Sigmoid colon (tissue), 7 donors: ENCODE measurements around the gene CALCR. TPM values are rescaled to one million over a fixed set of nuclear protein-coding genes. Genes with fewer than 3 reads are reported as not detected.
"Not testable (repeated sequence)": the region's sequence is repeated elsewhere in the genome, so short reads cannot be mapped to it uniquely, and the experiment has no call there.

Experiments
- DNase-seq: peaks from one replicate; pipeline ENCODE4 v3.0.0-alpha.2; 2019
- H3K27ac ChIP-seq, 4 donors: fragments of 200-600 bp; sonication (generic); one replicate each; pipeline ENCODE4 v1.5.1; 2016 to 2019; ENCODE audit warnings: mild to moderate bottlenecking in 1 of 4
- H3K27me3 ChIP-seq, 3 donors: fragments of 200-600 bp; sonication (generic); one replicate each; pipeline ENCODE4 v1.5.1; 2019; ENCODE audit warnings: mild to moderate bottlenecking in 1 of 3
- H3K36me3 ChIP-seq, 4 donors: fragments of 200-600 bp; sonication (generic); one replicate each; pipeline ENCODE4 v1.5.1; 2016 to 2019
- H3K4me1 ChIP-seq, 4 donors: fragments of 200-600 bp; sonication (generic); one replicate each; pipeline ENCODE4 v1.5.1; 2017 to 2019
- H3K4me3 ChIP-seq, 4 donors: fragments of 200-600 bp; sonication (generic); one replicate each; pipeline ENCODE4 v1.5.1; 2017 to 2019; ENCODE audit warnings: mild to moderate bottlenecking in 2 of 4, moderate library complexity in 1 of 4
- H3K9me3 ChIP-seq, 4 donors: fragments of 200-600 bp in 3 of 4; sonication (generic) in 3 of 4; one replicate each; pipeline versions ENCODE4 v1.5.1 to v1.6.1; 2013 to 2019
- EP300 ChIP-seq, 4 donors: sonication (generic); formaldehyde crosslinking; IDR thresholded peaks; one replicate each; pipeline ENCODE4 v1.6.1; 2017; ENCODE audit warnings: antibody characterized with exemption in 4 of 4
- POLR2A ChIP-seq, 2 donors: fragments of 450-650 bp; IDR thresholded peaks; one replicate each; pipeline ENCODE4 v1.6.1; 2016; ENCODE audit warnings: antibody characterized with exemption in 2 of 2, mild to moderate bottlenecking in 2 of 2, moderate library complexity in 2 of 2
- POLR2AphosphoS5 ChIP-seq, 4 donors: sonication (generic); formaldehyde crosslinking; IDR thresholded peaks; one replicate each; pipeline ENCODE4 v1.6.1; 2017; ENCODE audit warnings: antibody characterized with exemption in 4 of 4
- WGBS, 2 donors: extraction: QIAGEN DNeasy Blood & Tissue Kit; methylation state at CpG; one replicate each; pipeline ENCODE4 v1.1.7; 2013; 5-methylcytosine and 5-hydroxymethylcytosine counted together
- intact Hi-C: fragments of 100-400 bp; cut with DNase I; formaldehyde crosslinking; loops from one replicate; pipeline ENCODE4 v1.15.1; 2023
- polyA plus RNA-seq, 3 donors: library from polyadenylated mRNA; stranded (reverse); fragments of 200-250 nt; gene quantifications; one replicate each; pipeline ENCODE4 v1.2.3, GENCODE V29; 2013
- total RNA-seq, 4 donors: library from RNA; depleted of rRNA; stranded (reverse); fragments of >200 nt; gene quantifications; one replicate each; pipeline ENCODE4 v1.1.0, GENCODE V29; 2016
- TF ChIP-seq, protein P1 (sequence below), 4 experiments: fragments of 450-650 bp in 3 of 4; fragments of 200-600 bp in 1 of 4; IDR thresholded peaks; one replicate each; pipeline ENCODE4 v1.5.1; 2016 to 2019; ENCODE audit warnings: antibody characterized with exemption in 4 of 4, mild to moderate bottlenecking in 3 of 4, moderate library complexity in 2 of 4
- donor health status: healthy with polysubstance abuse.
- donor health status: Bipolar disorder and iron deficiency.
- donor health status: healthy.

CALCR gene
- total and polyA plus RNA-seq, 7 donors = 0.03 TPM; not detected in 6

- Histone ChIP-seq H3K4me3 (no peak overlapping the region), H3K27ac (no peak overlapping the region), H3K4me1 (no peaks in the 10 kb centered on the region), H3K9me3 (no peaks in the 10 kb centered on the region), H3K36me3 (no peaks in the 10 kb centered on the region), H3K27me3 (no peaks in the 10 kb centered on the region)
- TF ChIP-seq POLR2AphosphoS5 (IDR thresholded peaks at IDR 0.05) = no peak
- intact Hi-C loops = no loop called here
- DNase-seq = no peak
- WGBS, 2 donors = 91 to 92% methylated on average over 4 of the region's 4 CpGs
These were observed 57.7 kb downstream of the CALCR start for GRCh38 chr7:93516834-93517233.

DNA sequence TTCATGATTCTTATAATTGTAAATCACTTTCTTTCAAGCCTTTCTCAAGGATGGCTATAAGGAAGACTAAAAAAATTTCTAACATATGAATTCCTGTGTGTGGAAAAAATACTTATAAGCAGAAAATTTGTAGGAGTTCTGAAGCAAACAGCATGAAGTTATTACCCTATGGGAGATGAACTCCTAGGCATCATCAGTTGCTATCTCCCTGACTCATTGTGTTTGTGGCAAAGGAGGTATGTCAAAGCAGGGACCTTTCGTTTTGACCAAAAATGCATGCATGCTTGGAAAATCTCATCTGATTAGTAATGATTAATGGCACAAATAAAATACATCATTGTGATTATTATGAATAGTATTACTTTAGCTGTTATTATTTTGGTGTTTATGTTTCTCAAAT, 59.4 kb downstream of the CALCR start:
- Histone ChIP-seq H3K4me3 (no peak overlapping the region), H3K4me1 (no peaks in the 10 kb centered on the region), H3K27ac (no peak overlapping the region), H3K36me3 (no peaks in the 10 kb centered on the region), H3K9me3 (no peaks in the 10 kb centered on the region), H3K27me3 (no peaks in the 10 kb centered on the region)
- TF ChIP-seq POLR2A (IDR thresholded peaks at IDR 0.05) = no peak
- TF ChIP-seq, protein P1, sequence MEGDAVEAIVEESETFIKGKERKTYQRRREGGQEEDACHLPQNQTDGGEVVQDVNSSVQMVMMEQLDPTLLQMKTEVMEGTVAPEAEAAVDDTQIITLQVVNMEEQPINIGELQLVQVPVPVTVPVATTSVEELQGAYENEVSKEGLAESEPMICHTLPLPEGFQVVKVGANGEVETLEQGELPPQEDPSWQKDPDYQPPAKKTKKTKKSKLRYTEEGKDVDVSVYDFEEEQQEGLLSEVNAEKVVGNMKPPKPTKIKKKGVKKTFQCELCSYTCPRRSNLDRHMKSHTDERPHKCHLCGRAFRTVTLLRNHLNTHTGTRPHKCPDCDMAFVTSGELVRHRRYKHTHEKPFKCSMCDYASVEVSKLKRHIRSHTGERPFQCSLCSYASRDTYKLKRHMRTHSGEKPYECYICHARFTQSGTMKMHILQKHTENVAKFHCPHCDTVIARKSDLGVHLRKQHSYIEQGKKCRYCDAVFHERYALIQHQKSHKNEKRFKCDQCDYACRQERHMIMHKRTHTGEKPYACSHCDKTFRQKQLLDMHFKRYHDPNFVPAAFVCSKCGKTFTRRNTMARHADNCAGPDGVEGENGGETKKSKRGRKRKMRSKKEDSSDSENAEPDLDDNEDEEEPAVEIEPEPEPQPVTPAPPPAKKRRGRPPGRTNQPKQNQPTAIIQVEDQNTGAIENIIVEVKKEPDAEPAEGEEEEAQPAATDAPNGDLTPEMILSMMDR (IDR thresholded peaks at IDR 0.05) = no peak
- 53 to 67% methylated on average over 1 of the region's 1 CpG for WGBS, 2 donors
- DNase-seq = no peak
- intact Hi-C loops = no loop called here

GRCh38 chr7:93509303-93509702, 65.2 kb downstream of the CALCR start:
- intact Hi-C loops = no loop called here
- Histone ChIP-seq H3K9me3 (no peaks in the 10 kb centered on the region), H3K4me3 (no peak overlapping the region), H3K36me3 (no peaks in the 10 kb centered on the region), H3K4me1 (no peaks in the 10 kb centered on the region), H3K27ac (no peak overlapping the region), H3K27me3 (no peaks in the 10 kb centered on the region)
- DNase-seq = no peak
- TF ChIP-seq POLR2AphosphoS5 (IDR thresholded peaks at IDR 0.05) (no peak), POLR2A (IDR thresholded peaks at IDR 0.05) (no peak), EP300 (IDR thresholded peaks at IDR 0.05) (no peak)
- TF ChIP-seq, protein P1 (IDR thresholded peaks at IDR 0.05) = no peak

GRCh38 chr7:93503088-93503487, 71.4 kb downstream of the CALCR start:
- H3K9me3 ChIP-seq = no peaks in the 10 kb centered on the region
- H3K27me3 ChIP-seq = no peaks in the 10 kb centered on the region
- intact Hi-C loops = no loop called here
- H3K36me3 ChIP-seq = no peaks in the 10 kb centered on the region
- no peak for DNase-seq
- no peak overlapping the region for H3K27ac ChIP-seq
- H3K4me3 ChIP-seq = no peak overlapping the region
- no peak for TF ChIP-seq POLR2AphosphoS5 (IDR thresholded peaks at IDR 0.05)
- TF ChIP-seq EP300 (IDR thresholded peaks at IDR 0.05) = no peak
- no peak for TF ChIP-seq POLR2A (IDR thresholded peaks at IDR 0.05)
- TF ChIP-seq, protein P1 (IDR thresholded peaks at IDR 0.05) = no peak
- WGBS, 2 donors = 68 to 81% methylated on average over 3 of the region's 3 CpGs
- no peaks in the 10 kb centered on the region for H3K4me1 ChIP-seq

- H3K27me3 ChIP-seq, DNase-seq, H3K36me3 ChIP-seq, H3K4me3 ChIP-seq, H3K4me1 ChIP-seq, intact Hi-C loops, H3K9me3 ChIP-seq, H3K27ac ChIP-seq: not testable (repeated sequence)
- 78 to 89% methylated on average over 3 of the region's 3 CpGs for WGBS, 2 donors
These were observed 82.7 kb downstream of the CALCR start for GRCh38 chr7:93491860-93492259.

DNA sequence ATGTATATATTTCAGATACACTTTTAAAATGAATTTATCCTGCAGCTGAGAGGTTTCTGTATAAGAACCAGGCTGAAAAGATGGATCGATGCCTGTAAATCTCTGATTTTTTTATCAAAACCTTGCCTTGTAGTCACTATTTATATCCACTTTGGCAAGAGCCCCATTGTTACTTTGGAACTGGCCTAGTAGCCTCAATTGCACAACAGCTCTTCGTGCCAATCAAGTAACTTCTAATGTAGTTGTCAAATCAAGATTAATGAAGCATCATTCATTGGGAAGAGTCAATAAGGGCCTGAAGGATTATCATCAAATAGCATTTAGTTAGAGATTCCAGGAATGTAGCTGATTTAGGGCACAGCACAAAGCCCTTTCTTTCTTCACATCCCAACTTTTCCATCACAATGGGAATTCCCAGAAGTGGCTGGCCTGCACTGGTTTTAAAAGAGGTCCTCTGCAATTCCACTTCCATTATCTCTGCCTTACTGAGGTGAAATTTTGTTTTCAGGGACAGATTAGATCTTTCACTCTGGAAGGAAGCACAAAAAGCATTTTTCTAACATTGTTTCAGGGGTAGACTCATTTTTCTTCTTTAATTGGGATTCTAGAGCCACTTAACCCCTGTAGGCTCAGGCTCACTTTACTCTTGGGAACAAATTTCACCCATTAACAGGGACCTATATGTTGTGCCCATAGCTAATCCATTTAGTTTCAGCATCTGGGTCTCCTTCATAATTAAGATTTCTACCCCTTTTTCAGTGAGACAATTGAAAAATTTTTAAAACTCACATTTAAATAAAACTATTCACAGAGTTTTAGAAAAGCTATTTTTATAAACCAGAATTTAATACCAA, 97.8 kb downstream of the CALCR start:
- Histone ChIP-seq H3K27ac (no peak overlapping the region), H3K36me3 (no peaks in the 10 kb centered on the region), H3K4me1 (no peaks in the 10 kb centered on the region), H3K9me3 (no peaks in the 10 kb centered on the region), H3K4me3 (no peak overlapping the region), H3K27me3 (no peaks in the 10 kb centered on the region)
- intact Hi-C loops = no loop called here
- DNase-seq = no peak
- TF ChIP-seq EP300 (IDR thresholded peaks at IDR 0.05) (no peak), POLR2AphosphoS5 (IDR thresholded peaks at IDR 0.05) (no peak), POLR2A (IDR thresholded peaks at IDR 0.05) (no peak)
- TF ChIP-seq, protein P1 (IDR thresholded peaks at IDR 0.05) = no peak
- WGBS, 2 donors = 73% methylated on average over 2 of the region's 2 CpGs
